Measurements from ENCODE around the gene RABGAP1L. TPM values are rescaled to one million over a fixed set of nuclear protein-coding genes. Genes with fewer than 3 reads are reported as not detected.

RABGAP1L gene
- total RNA-seq, 1 donor from 2014 or later, result 83.9 TPM

- ATAC-seq, result no peak
- DNase-seq, result no peak
Measured at GRCh38 chr1:175003521-175003920, 844.2 kb downstream of the RABGAP1L start.

GRCh38 chr1:175005085-175005783 lies 845.9 kb downstream of the RABGAP1L start:
- peaks cover 57% of the 10 kb centered on the region for H3K36me3 ChIP-seq
- intact Hi-C loops (cut with DNase I), result no loop called here
- no peak for ATAC-seq
- H3K27ac ChIP-seq, result no peak overlapping the region
- H3K9me3 ChIP-seq, result no peaks in the 10 kb centered on the region
- H3K4me1 ChIP-seq, result peaks cover 26% of the 10 kb centered on the region
- no peak for TF ChIP-seq CTCF (IDR thresholded peaks at IDR 0.05)
- DNase-seq, result no peak
- no peak overlapping the region for H3K4me3 ChIP-seq
- no peaks in the 10 kb centered on the region for H3K27me3 ChIP-seq (ENCODE audit: low read depth)

More at GRCh38 chr1:175003521-175003920, 844.2 kb downstream of the RABGAP1L start:
- Histone ChIP-seq H3K4me3 (no peak overlapping the region), H3K27ac (no peak overlapping the region), H3K36me3 (peaks cover 40% of the 10 kb centered on the region), H3K27me3 (ENCODE audit: low read depth) (no peaks in the 10 kb centered on the region), H3K9me3 (no peaks in the 10 kb centered on the region), H3K4me1 (peaks cover 30% of the 10 kb centered on the region)
- TF ChIP-seq CTCF (IDR thresholded peaks at IDR 0.05), result no peak
- intact Hi-C loops (cut with DNase I), result no loop called here

- ATAC-seq (no peak), DNase-seq (no peak)
- no peaks in the 10 kb centered on the region for H3K9me3 ChIP-seq
- H3K36me3 ChIP-seq, result peaks cover 100% of the 10 kb centered on the region
- intact Hi-C loops (cut with DNase I), result no loop called here
- H3K4me3 ChIP-seq, result no peak overlapping the region
- no peak overlapping the region for H3K27ac ChIP-seq
- TF ChIP-seq CTCF (IDR thresholded peaks at IDR 0.05), result no peak
- H3K27me3 ChIP-seq (ENCODE audit: low read depth), result no peaks in the 10 kb centered on the region
- H3K4me1 ChIP-seq, result no peaks in the 10 kb centered on the region
Measured at GRCh38 chr1:175009532-175009931, 850.2 kb downstream of the RABGAP1L start.

- Histone ChIP-seq H3K36me3 (peaks cover 100% of the 10 kb centered on the region), H3K27ac (no peak overlapping the region), H3K27me3 (ENCODE audit: low read depth) (no peaks in the 10 kb centered on the region), H3K4me3 (no peak overlapping the region), H3K4me1 (no peaks in the 10 kb centered on the region), H3K9me3 (no peaks in the 10 kb centered on the region)
- no peak for DNase-seq
- intact Hi-C loops (cut with DNase I), result no loop called here
- TF ChIP-seq CTCF (IDR thresholded peaks at IDR 0.05), result no peak
- no peak for ATAC-seq
Measured at GRCh38 chr1:175013445-175013844, 854.1 kb downstream of the RABGAP1L start.

GRCh38 chr1:175015243-175015642 lies 855.9 kb downstream of the RABGAP1L start:
- Histone ChIP-seq H3K27ac (no peak overlapping the region), H3K4me3 (no peak overlapping the region), H3K36me3 (peaks cover 87% of the 10 kb centered on the region), H3K4me1 (no peaks in the 10 kb centered on the region), H3K9me3 (no peaks in the 10 kb centered on the region), H3K27me3 (ENCODE audit: low read depth) (no peaks in the 10 kb centered on the region)
- DNase-seq, result no peak
- intact Hi-C loops (cut with DNase I), result no loop called here
- peak in 1 of 2 donors; percentile 28 for ATAC-seq
- TF ChIP-seq CTCF (IDR thresholded peaks at IDR 0.05), result no peak
